Endothelial cell of umbilical vein (primary cell): ENCODE data around the gene EPHA4.

Source experiments
- EZH2 ChIP-seq: IDR thresholded peaks from 2 replicates; pipeline ENCODE4 v1.6.1; 2012; ENCODE audit warnings: borderline replicate concordance, low read depth, mild to moderate bottlenecking, moderate library complexity, low read length, inconsistent platforms; ENCODE audit not compliant: severe bottlenecking
- FOS ChIP-seq: IDR thresholded peaks from 2 replicates; pipeline ENCODE4 v1.6.1; 2011; ENCODE audit warnings: mild to moderate bottlenecking, low read length, moderate library complexity, borderline replicate concordance; ENCODE audit not compliant: insufficient read depth
- JUN ChIP-seq: IDR thresholded peaks from 2 replicates; pipeline ENCODE4 v1.6.1; 2011; ENCODE audit warnings: borderline replicate concordance, low read depth; ENCODE audit not compliant: insufficient read length, insufficient read depth
- POLR2A ChIP-seq: IDR thresholded peaks from 2 replicates; pipeline ENCODE4 v1.6.1; 2012; ENCODE audit warnings: low read depth, mild to moderate bottlenecking, control low read depth, low read length
- POLR2AphosphoS5 ChIP-seq: IDR thresholded peaks from 2 replicates; pipeline ENCODE4 v1.6.1; 2012; ENCODE audit warnings: low read depth, mild to moderate bottlenecking, control low read depth, low read length, moderate library complexity; ENCODE audit not compliant: insufficient read depth
- TF ChIP-seq, protein P1 (sequence below), 2 donors: IDR thresholded peaks; 1 replicate in 1 of 2; 2 replicates in 1 of 2; pipeline ENCODE4 v1.5.1; 2011; ENCODE audit warnings: low read length in 2 of 2, mild to moderate bottlenecking in 2 of 2, moderate library complexity in 2 of 2, control low read depth in 1 of 2, inconsistent platforms in 1 of 2, low read depth in 1 of 2; ENCODE audit not compliant: insufficient read depth in 1 of 2; ENCODE audit errors: extremely low read depth in 1 of 2

GRCh38 chr2:221389421-221389820 is 182.7 kb downstream of the EPHA4 start:
- TF ChIP-seq, protein P1, sequence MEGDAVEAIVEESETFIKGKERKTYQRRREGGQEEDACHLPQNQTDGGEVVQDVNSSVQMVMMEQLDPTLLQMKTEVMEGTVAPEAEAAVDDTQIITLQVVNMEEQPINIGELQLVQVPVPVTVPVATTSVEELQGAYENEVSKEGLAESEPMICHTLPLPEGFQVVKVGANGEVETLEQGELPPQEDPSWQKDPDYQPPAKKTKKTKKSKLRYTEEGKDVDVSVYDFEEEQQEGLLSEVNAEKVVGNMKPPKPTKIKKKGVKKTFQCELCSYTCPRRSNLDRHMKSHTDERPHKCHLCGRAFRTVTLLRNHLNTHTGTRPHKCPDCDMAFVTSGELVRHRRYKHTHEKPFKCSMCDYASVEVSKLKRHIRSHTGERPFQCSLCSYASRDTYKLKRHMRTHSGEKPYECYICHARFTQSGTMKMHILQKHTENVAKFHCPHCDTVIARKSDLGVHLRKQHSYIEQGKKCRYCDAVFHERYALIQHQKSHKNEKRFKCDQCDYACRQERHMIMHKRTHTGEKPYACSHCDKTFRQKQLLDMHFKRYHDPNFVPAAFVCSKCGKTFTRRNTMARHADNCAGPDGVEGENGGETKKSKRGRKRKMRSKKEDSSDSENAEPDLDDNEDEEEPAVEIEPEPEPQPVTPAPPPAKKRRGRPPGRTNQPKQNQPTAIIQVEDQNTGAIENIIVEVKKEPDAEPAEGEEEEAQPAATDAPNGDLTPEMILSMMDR (IDR thresholded peaks at IDR 0.05; ENCODE audit: extremely low read depth in 1 of 2, insufficient read depth in 1 of 2, low read depth in 1 of 2, low read length in 2 of 2) = no peak
- TF ChIP-seq POLR2AphosphoS5 (no peak), FOS (no peak), JUN (no peak), POLR2A (no peak), EZH2 (no peak)
